Mammary epithelial cell (primary cell): ENCODE measurements around the gene PIKFYVE.

Experiments
- CTCF ChIP-seq, 2 donors: IDR thresholded peaks in 1 of 2; conservative IDR thresholded peaks in 1 of 2; 2 replicates each; pipeline ENCODE4 v1.5.1; 2011 to 2012; ENCODE audit warnings: inconsistent platforms in 2 of 2, low read length in 2 of 2, mild to moderate bottlenecking in 2 of 2, control low read depth in 1 of 2, low read depth in 1 of 2; ENCODE audit not compliant: insufficient read depth in 1 of 2; ENCODE audit errors: extremely low read depth in 1 of 2
- EZH2 ChIP-seq: IDR thresholded peaks from 2 replicates; pipeline ENCODE4 v1.6.1; 2012; ENCODE audit warnings: low read length, inconsistent platforms, borderline replicate concordance

- no peak for TF ChIP-seq CTCF (conservative IDR thresholded peaks at IDR 0.05 in 1 of 2, IDR thresholded peaks at IDR 0.05 in 1 of 2; ENCODE audit: extremely low read depth in 1 of 2, insufficient read depth in 1 of 2, low read depth in 1 of 2, low read length in 2 of 2)
- no peak for TF ChIP-seq EZH2
Measured at GRCh38 chr2:208227581-208228232, 38.3 kb upstream of the PIKFYVE start.
